PC-9 (cell line): ENCODE data around the gene CD24. TPM values are rescaled to one million over a fixed set of nuclear protein-coding genes. Genes with fewer than 3 reads are reported as not detected.
"Not testable (repeated sequence)": the region's sequence is repeated elsewhere in the genome, so short reads cannot be mapped to it uniquely, and the experiment has no call there.

Experiments
- BruUV-seq: library from RNA; stranded (reverse); fragments of 400-500 nt; replicated peaks from 2 replicates; lab custom pipeline; 2021; lab: Mats Ljungman, UMichigan
- CTCF ChIA-PET: fragments of 300-600 bp; sonication (Branson Sonifier 250); formaldehyde crosslinking; loops from one replicate; lab custom pipeline; 2022; ENCODE audit warnings: antibody characterized with exemption; lab: Charles Lee
- POLR2A ChIA-PET: fragments of 300-600 bp; sonication (Branson Sonifier 250); formaldehyde crosslinking; loops from one replicate; lab custom pipeline; 2022; ENCODE audit warnings: antibody characterized with exemption; ENCODE audit not compliant: unreplicated experiment; lab: Charles Lee
- DNase-seq, 2 experiments: peaks; one replicate each; pipeline versions ENCODE4 v3.0.0 to v3.0.0-alpha.2; 2015 to 2022; ENCODE audit warnings: mixed read lengths in 1 of 2
- H2AFZ ChIP-seq: fragments of 200-600 bp; sonication (generic); 2 replicates; pipeline ENCODE4 v1.8.1; 2017; ENCODE audit warnings: antibody characterized with exemption
- H3F3A ChIP-seq: fragments of 200-600 bp; sonication (generic); 2 replicates; pipeline ENCODE4 v1.8.1; 2017; ENCODE audit warnings: antibody characterized with exemption, mild to moderate bottlenecking, low read depth; ENCODE audit not compliant: insufficient read depth
- H3K27ac ChIP-seq: fragments of 200-600 bp; sonication (generic); 2 replicates; pipeline ENCODE4 v1.6.1; 2016; ENCODE audit warnings: mixed run types
- H3K27me3 ChIP-seq: fragments of 200-600 bp; sonication (generic); 2 replicates; pipeline ENCODE4 v1.6.1; 2016; ENCODE audit warnings: low read depth, mixed run types; ENCODE audit not compliant: insufficient read depth
- H3K36me3 ChIP-seq: fragments of 200-600 bp; sonication (generic); 2 replicates; pipeline ENCODE4 v1.6.1; 2016; ENCODE audit warnings: low read depth, mixed run types
- H3K4me1 ChIP-seq: fragments of 200-600 bp; sonication (generic); replicated peaks from 2 replicates; pipeline ENCODE4 v1.6.1; 2016; ENCODE audit warnings: mixed run types; ENCODE audit not compliant: insufficient read depth
- H3K4me2 ChIP-seq: fragments of 200-600 bp; sonication (generic); 2 replicates; pipeline ENCODE4 v1.6.1; 2017; ENCODE audit warnings: mixed run types
- H3K4me3 ChIP-seq: fragments of 200-600 bp; sonication (generic); 2 replicates; pipeline ENCODE4 v1.6.1; 2016; ENCODE audit warnings: mixed run types
- H3K79me2 ChIP-seq: fragments of 200-600 bp; sonication (generic); 2 replicates; pipeline ENCODE4 v1.6.1; 2017; ENCODE audit warnings: low read depth, mixed run types
- H3K9me2 ChIP-seq: fragments of 200-600 bp; sonication (generic); 2 replicates; pipeline ENCODE4 v1.8.1; 2017; ENCODE audit warnings: mild to moderate bottlenecking; ENCODE audit not compliant: insufficient read depth
- H3K9me3 ChIP-seq: fragments of 200-600 bp; sonication (generic); 2 replicates; pipeline ENCODE4 v1.8.1; 2016; ENCODE audit warnings: low read depth; ENCODE audit not compliant: insufficient read depth
- H4K20me1 ChIP-seq: fragments of 200-600 bp; sonication (generic); 2 replicates; pipeline ENCODE4 v1.8.1; 2017; ENCODE audit not compliant: insufficient read depth
- CTCF ChIP-seq: fragments of 200-600 bp; sonication (generic); conservative IDR thresholded peaks from 2 replicates; pipeline ENCODE4 v1.6.1; 2017; ENCODE audit warnings: mixed run types, antibody characterized with exemption, mild to moderate bottlenecking, moderate library complexity
- EZH2 ChIP-seq: fragments of 200-600 bp; sonication (generic); IDR thresholded peaks from 2 replicates; pipeline ENCODE4 v1.8.0; 2017; ENCODE audit warnings: antibody characterized with exemption, low read depth
- intact Hi-C: fragments of 100-400 bp; cut with micrococcal nuclease; formaldehyde crosslinking; loops from one replicate; pipeline ENCODE4 v1.10.0; 2022; ENCODE audit not compliant: unreplicated experiment
- total RNA-seq: library from RNA; stranded (reverse); gene quantifications from 2 replicates; pipeline ENCODE4 v1.2.3, GENCODE V29; 2021

Gene CD24
- total RNA-seq, 1 experiment from 2014 or later = 93.4 TPM

- POLR2A ChIA-PET = no interaction called here
- intact Hi-C loops = loop anchor here (5.0 to 10.0 kb wide), 2 partner anchors 119 to 658 kb away; partner anchors contain the start of gene BEND3
- no TSS peak for BruUV-seq
Observed at GRCh38 chr6:106995640-106996039, 21.1 kb upstream of the CD24 start.

GRCh38 chr6:106989737-106990136 is 15.2 kb upstream of the CD24 start:
- H3K27me3 ChIP-seq, H3K9me3 ChIP-seq, DNase-seq, BruUV-seq, H3K4me1 ChIP-seq, CTCF ChIA-PET, H3K4me3 ChIP-seq, POLR2A ChIA-PET, H3K79me2 ChIP-seq, H2AFZ ChIP-seq, H3K36me3 ChIP-seq, H3K27ac ChIP-seq, H3K4me2 ChIP-seq, H4K20me1 ChIP-seq, H3F3A ChIP-seq, H3K9me2 ChIP-seq: not testable (repeated sequence)
- intact Hi-C loops = loop anchor here (10.0 kb wide), 1 partner anchor 125 kb away; the partner anchor contains the start of gene BEND3

More at GRCh38 chr6:106995640-106996039, 21.1 kb upstream of the CD24 start:
- no peak overlapping the region for H2AFZ ChIP-seq
- no peak for DNase-seq
- no peaks in the 10 kb centered on the region for H3F3A ChIP-seq
- H3K79me2 ChIP-seq = no peaks in the 10 kb centered on the region
- H3K4me1 ChIP-seq = no peaks in the 10 kb centered on the region
- TF ChIP-seq CTCF (no peak), EZH2 (no peak)
- no peaks in the 10 kb centered on the region for H4K20me1 ChIP-seq
- no peak overlapping the region for H3K4me2 ChIP-seq
- H3K27ac ChIP-seq = no peak overlapping the region
- no peaks in the 10 kb centered on the region for H3K36me3 ChIP-seq
- CTCF ChIA-PET = interaction anchor here (0.7 kb wide), 1 partner anchor 14 kb away, joined by 14 read pairs; no protein-coding TSS in a partner anchor
- no peak overlapping the region for H3K4me3 ChIP-seq
- no peaks in the 10 kb centered on the region for H3K9me3 ChIP-seq
- H3K9me2 ChIP-seq = no peaks in the 10 kb centered on the region
- H3K27me3 ChIP-seq = no peaks in the 10 kb centered on the region

GRCh38 chr6:106988664-106989063 is 14.1 kb upstream of the CD24 start:
- H3K4me3 ChIP-seq = no peak overlapping the region
- H3K27ac ChIP-seq = no peak overlapping the region
- no peaks in the 10 kb centered on the region for H3F3A ChIP-seq
- BruUV-seq = no TSS peak
- POLR2A ChIA-PET = no interaction called here
- DNase-seq = no peak
- H3K9me3 ChIP-seq = no peaks in the 10 kb centered on the region
- TF ChIP-seq EZH2 (no peak), CTCF (no peak)
- no peaks in the 10 kb centered on the region for H3K79me2 ChIP-seq
- no peaks in the 10 kb centered on the region for H3K4me1 ChIP-seq
- CTCF ChIA-PET = interaction anchor here (0.7 kb wide), 1 partner anchor 271 kb away, joined by 3 read pairs; no protein-coding TSS in a partner anchor
- H3K4me2 ChIP-seq = no peak overlapping the region
- no peak overlapping the region for H2AFZ ChIP-seq
- intact Hi-C loops = no loop called here
- H3K27me3 ChIP-seq = no peaks in the 10 kb centered on the region
- no peaks in the 10 kb centered on the region for H4K20me1 ChIP-seq
- no peaks in the 10 kb centered on the region for H3K36me3 ChIP-seq
- no peaks in the 10 kb centered on the region for H3K9me2 ChIP-seq

- H2AFZ ChIP-seq = no peak overlapping the region
- no peak for TF ChIP-seq EZH2
- TF ChIP-seq CTCF = no peak
- intact Hi-C loops = no loop called here
- no peaks in the 10 kb centered on the region for H3K9me2 ChIP-seq
- no peak overlapping the region for H3K4me2 ChIP-seq
- H3K36me3 ChIP-seq = no peaks in the 10 kb centered on the region
- H3K27me3 ChIP-seq = no peaks in the 10 kb centered on the region
- CTCF ChIA-PET = interaction anchor here (0.5 kb wide), 1 partner anchor 14 kb away, joined by 14 read pairs; no protein-coding TSS in a partner anchor
- H3K9me3 ChIP-seq = no peaks in the 10 kb centered on the region
- no peak for DNase-seq
- H3F3A ChIP-seq = 0 out of 2 replicates have a peak, but pooled peaks cover 3% of the 10 kb centered on the region
- H4K20me1 ChIP-seq = no peaks in the 10 kb centered on the region
- POLR2A ChIA-PET = no interaction called here
- peaks cover under 1% of the 10 kb centered on the region; the same call in 1 of the 2 replicates for H3K4me1 ChIP-seq
- BruUV-seq = no TSS peak
- no peaks in the 10 kb centered on the region for H3K79me2 ChIP-seq
- H3K27ac ChIP-seq = no peak overlapping the region
- no peak overlapping the region for H3K4me3 ChIP-seq
Observed at GRCh38 chr6:106981926-106982325, 7.4 kb upstream of the CD24 start.
